GM19328 (cell line): ENCODE measurements around the gene SLC16A6.
"Not testable (repeated sequence)": the region's sequence is repeated elsewhere in the genome, so short reads cannot be mapped to it uniquely, and the experiment has no call there.

Experiments
- ATAC-seq: cut with Tn5 transposase; IDR thresholded peaks from one replicate; pipeline ENCODE4 v1.9.1; 2021; ENCODE audit warnings: mild to moderate bottlenecking, moderate library complexity; ENCODE audit not compliant: unreplicated experiment

The SLC16A6 gene

GRCh38 chr17:68253426-68253825, 37.5 kb downstream of the SLC16A6 start:
- ATAC-seq, result not testable (repeated sequence)

DNA sequence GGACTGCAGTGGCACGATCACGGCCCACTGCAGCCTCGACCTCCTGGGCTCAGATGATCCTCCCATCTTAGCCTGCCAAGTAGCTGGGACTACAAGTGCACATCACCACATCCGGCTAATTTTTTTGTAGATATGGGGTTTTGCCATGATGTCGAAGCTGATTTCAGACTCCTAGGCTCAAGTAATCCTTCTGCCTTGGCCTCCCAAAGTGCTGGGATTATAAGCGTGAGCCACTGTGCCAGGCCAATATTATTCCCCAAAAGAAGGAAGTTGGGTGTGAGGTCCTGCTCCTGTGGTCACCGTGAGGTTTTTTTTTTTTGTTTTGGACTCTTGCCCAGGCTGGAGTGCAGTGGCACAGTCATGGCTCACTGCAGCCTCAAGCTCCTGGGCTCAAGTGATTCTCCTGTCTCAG, 41.6 kb downstream of the SLC16A6 start:
- no peak for ATAC-seq

DNA sequence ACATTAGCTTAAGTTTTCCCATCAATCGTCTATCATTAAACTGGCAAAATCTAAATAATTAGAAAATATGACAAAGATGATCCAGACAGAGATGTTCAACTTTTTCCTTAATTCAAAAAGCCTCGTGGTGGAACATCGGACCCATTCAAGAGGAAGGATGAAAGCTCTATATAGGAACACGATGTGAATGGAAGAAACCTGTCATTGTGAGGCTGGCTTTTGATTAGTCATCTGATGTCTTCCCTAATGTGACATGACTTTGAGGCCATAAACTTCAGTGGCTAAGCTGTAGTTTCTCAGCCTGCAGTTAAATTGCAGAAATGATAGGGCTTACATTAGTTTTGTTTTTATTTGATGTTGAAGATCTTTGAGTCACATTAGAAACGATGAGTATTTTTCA, 42.0 kb downstream of the SLC16A6 start:
- ATAC-seq, result no peak

GRCh38 chr17:68248199-68248825, 42.6 kb downstream of the SLC16A6 start:
- ATAC-seq, result no peak

DNA sequence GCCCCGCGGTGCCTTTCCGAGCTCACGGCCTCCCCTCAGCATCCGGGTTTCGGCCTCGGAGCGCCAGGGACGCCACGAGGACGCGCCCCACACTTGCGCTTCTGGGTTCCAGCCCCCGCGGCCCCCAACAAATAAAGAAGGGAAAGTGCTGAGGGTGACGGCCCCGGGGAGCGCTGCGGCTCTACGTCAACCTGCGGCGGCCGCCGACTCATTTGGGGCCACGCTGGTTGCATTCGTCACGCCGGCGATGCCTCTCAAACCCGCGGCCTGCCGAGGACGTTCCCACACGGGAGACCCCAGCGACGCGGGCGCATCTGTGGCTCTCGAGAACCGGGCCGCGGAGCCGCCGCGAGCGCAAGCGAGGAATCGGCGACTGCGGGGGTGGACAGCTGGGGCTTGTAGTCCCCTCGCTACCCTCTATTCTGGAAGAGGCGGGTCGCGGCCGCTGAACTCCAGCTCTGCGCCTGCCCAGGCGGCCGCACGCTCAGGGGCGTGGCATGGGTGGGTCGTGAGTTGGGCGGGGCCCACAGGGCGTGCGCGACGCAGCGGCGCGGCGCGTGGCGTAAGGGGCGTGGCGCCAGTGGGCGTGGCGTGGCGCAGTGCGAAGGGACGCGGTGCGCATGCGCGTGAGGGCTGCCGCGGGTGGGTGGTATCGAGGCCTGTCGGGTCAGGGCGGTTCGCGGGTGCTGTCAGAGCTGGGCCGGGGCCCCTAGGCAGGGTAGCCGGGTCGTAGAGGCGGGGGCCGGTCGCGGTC, 43.3 kb downstream of the SLC16A6 start, which contains the start of gene AMZ2:
Gene AMZ2, plus strand, starts transcription at position 599 of the 754 bp plus-strand sequence. CDS start 2,145 bp downstream, outside the sequence.
- ATAC-seq, result peak; percentile 89

DNA sequence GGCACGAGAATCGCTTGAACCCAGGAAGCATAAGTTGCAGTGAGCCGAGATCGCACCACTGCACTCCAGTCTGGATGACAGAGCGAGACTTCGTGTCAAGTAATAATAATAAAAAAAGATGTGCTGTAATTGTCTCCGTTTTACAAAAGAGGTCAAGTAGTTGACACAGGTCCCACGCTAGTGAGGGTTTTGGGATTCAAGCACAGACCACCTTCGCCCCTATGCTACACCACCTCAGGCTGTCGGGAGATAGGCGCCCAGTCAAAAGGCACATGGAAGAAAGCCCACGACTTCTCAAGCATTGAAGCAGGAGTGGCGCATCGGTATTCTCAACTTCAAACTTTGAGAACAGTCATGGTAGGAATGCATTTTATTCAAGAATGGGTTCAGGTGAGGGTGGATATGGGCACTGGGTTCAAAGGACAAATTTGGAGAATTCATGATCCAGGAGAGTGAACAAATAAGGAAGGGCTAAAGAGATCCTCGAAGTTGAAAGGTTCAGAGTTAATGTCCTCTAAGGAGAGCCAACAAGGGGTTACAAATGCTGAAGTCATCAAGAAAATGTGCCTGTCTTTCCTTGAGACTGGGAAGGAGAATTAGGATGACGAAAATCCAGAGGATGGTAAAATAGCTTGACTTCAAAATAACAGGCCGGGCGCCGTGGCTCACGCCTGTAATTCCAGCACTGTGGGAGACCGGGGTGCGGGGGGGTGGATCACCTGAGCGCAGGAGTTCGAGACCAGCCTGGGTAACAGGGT, 44.5 kb downstream of the SLC16A6 start:
- no peak for ATAC-seq

GRCh38 chr17:68239632-68240366, 51.1 kb downstream of the SLC16A6 start:
- no peak for ATAC-seq

- no peak for ATAC-seq
Observed at GRCh38 chr17:68238871-68239253, 52.1 kb downstream of the SLC16A6 start.

DNA sequence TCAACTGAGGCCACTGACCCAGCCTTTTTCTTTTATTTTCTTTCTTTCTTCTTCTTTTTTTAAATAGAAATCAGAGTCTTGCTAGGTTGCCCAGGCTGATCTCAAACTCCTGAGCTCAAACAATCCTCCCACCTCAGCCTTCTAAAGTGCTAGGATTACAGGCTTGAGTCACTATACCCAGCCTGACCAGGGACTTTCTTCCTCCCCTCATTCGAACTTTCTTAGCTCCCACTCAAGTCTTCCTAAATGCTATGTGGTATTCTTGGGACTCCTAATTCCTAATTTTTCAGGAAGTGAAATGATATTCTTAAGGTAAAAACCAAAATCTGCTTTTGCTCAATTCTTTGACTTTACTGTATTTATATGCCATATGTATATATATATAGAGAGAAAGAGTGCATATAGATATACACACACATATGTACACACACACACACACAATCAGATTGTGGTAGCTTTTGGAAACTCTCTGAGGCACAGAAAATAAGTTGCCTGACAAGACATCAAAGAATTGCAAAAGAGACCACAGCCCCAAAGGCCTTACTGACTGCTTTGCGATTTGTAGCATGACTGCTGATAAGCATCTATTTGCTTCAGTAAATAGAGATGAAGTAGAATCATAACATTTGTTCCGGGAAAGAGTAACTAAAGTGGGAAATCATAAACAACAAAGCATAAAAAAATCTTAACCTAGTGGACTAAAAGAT, 52.6 kb downstream of the SLC16A6 start:
- ATAC-seq, result no peak

GRCh38 chr17:68237369-68238163, 53.4 kb downstream of the SLC16A6 start:
- peak; percentile 63 for ATAC-seq

- not testable (repeated sequence) for ATAC-seq
Observed at GRCh38 chr17:68235336-68235791, 55.6 kb downstream of the SLC16A6 start.

- ATAC-seq, result not testable (repeated sequence)
Observed at GRCh38 chr17:68234726-68235335, 56.1 kb downstream of the SLC16A6 start.

DNA sequence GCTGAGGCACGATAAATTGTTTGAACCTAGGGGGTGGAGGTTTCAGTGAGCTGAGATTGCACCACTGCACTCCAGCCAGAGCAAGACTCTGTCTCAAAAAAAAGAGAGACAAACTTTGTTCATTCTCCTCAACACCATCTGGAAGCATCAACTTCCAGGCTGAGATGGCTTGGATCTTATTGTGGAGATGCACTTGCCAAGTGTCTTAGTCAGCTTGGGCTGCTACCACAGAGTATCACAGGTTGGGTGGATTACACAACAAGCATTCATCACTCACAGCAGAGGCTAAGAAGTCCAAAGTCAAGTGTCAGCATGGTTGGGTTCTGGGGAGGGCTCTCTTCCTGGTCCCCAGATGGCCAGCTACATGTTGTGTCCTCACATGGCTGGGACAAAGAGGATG, 58.2 kb downstream of the SLC16A6 start:
- ATAC-seq, result not testable (repeated sequence)

DNA sequence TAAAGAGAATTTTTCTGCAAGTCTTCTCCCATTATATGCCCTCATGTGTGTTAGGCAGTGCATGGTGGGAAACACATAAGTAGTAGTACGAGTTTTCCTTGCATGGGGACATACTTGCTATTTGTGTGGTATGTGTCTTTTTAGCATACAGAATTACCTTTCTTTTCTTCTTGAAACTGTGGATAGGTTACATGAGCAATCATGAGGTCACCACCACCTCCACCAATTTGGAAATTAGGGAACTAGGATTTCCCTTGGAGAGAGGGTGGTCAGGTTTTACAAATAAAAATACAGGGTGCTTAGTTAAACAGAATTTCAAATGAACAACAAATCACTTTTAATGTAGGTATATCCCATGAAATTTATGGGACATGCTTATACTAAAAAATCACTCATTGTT, 59.4 kb downstream of the SLC16A6 start:
- ATAC-seq, result no peak

GRCh38 chr17:68231131-68231530, 59.8 kb downstream of the SLC16A6 start:
- ATAC-seq, result not testable (repeated sequence)

DNA sequence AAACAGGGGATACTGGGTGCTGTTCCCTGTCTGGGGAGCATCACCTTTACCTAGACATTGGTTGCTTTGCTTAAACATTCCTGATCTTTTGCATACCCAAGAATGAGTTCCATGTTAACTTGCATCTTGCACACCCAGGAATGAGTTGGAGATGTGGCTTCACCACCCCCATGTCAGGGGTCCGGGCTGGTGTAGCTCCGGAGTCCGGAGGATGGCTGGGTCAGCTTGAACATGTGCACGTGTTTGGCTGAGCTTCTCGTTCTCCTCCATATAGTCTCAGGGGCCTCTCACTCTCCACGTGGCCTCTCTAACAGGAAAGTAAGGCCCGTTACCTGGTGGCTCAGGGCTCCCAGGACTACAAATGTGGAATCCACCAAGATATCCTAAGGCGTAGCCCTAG, 61.3 kb downstream of the SLC16A6 start:
- ATAC-seq, result no peak

GRCh38 chr17:68228817-68229570, 61.9 kb downstream of the SLC16A6 start:
- no peak for ATAC-seq

DNA sequence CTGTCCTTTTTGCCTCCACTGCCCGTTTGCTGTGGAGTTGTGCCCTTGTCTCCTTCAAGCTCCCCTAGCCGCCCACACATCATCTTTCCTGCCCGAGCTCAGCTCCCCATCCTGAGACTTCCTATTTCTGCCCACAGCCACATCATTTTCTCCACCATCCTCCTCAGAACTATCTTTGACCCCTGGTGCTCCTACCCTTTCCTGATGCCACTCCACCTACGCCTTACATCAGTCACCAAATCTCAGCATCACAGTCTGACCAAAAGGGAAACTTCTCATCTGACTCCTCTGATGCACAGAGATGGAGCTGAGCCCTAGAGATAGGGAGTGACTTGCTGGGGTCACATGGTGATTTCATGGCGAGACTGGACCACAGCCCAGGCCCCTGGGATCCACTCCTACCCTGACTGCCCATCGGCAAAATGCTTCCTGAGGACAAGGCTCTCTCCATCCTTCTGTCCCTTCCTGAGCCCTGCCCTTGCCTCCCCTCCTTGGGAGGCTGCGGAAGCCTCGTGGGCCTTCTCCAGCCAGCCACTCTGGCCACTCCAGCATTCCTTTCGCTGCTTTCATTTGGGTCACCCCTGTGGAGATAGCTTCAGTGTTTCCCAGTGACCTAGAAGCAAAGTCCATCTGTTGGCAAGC, 62.8 kb downstream of the SLC16A6 start:
- not testable (repeated sequence) for ATAC-seq
